Stimulated activated CD8-positive, alpha-beta memory T cell treated with anti-CD3 and anti-CD28 coated beads, Interleukin-12 subunit alpha, Interleukin-12 subunit beta, amount 100 ng/mL, for 4 hours (primary cell): Measurements from ENCODE around the gene PANK2.
"Not testable (repeated sequence)": the region's sequence is repeated elsewhere in the genome, so short reads cannot be mapped to it uniquely, and the experiment has no call there.

Experiments
- DNase-seq: peaks from one replicate; pipeline ENCODE4 v3.0.0-alpha.2; 2020; ENCODE audit warnings: low read depth

PANK2 gene

DNA sequence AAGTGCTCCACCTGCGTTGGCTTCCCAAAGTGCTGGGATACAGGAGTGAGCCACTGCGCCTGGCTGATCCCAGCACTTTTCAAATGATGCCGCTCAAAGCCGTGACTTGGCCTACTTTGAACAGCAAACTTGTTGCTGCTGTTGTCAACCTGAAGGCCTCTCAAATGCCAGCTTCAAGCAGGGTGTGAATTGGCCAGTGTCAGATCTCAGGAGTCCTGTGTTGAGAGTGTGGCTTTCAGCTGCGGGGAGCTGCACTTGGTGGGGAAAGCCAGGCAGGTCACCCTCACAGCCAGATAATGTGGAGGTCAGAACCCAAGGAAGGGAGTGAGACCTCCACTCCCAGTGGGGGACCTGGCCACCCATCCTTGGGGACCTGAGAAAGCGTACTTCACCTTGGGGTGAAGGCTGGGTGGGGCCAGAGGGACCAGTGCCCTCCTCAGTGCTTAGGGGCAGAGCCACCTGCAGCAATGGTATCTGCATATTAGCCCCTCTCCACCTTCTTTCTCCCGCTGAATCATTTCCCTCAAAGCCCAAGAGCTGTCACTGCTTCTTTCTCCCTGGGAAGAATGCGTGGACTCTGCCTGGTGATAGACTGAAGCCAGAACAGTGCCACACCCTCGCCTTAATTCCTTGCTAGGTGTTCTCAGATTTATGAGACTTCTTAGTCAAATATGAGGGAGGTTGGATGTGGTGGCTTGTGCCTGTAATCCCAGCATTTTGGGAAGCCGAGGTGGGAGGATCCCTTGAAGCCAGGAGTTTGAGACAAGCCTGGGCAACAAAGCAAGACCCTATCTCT lies 19.1 kb upstream of the PANK2 start:
- no peak for DNase-seq

- DNase-seq, result no peak
Observed at GRCh38 chr20:3871550-3872265, 17.5 kb upstream of the PANK2 start.

DNA sequence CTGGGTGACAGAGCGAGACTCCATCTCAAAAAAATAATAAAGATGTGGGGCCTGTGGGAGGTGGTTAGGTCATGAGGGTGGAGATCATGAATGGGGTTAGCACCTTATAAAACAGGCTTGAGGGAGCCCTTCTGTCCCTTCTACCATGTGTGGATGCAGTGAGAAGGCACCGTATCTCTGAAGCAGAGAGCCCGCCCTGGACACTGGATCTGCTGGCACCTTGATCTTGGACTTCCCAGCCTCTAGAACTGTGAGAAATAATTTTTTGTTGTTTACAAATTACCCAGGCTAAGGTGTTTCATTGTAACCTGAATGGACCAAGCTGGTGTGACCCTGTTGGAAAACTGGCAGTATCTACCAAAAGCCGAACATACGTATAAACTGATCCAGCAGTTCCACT lies 15.7 kb upstream of the PANK2 start:
- DNase-seq, result no peak

DNA sequence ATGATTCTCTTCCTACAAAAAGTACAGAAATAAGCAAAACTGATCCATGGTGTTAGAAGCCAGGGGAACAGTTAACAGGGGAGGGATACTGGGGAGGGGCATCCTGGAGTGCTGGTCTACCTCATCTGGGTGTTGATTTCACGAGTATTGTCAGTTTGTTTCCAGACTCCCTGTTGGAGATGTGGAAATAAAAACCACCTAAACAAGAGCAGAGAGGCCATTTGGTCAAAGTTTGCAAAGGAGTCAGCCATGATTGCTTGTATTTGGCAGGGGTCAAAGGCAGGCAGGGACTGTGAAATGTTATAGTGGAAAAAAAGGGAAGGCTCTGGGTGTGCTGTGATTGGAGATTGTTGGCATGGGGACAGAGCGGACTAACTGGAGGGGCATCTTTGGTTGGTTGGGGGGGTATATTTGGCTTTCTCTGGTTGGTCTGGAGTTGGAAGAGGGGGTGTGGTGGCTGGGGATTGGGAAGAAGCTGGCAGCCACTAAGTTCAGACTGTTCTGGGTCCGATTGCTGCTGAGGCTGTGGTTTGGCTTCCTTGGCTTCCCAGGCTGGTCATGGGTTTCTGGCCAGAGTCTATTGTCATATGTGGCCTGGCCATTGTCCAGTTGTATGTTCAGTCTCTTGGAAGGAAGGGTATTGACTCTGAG lies 14.9 kb upstream of the PANK2 start:
- DNase-seq, result no peak

- no peak for DNase-seq
Observed at GRCh38 chr20:3875378-3875974, 13.7 kb upstream of the PANK2 start.

GRCh38 chr20:3876000-3876399 lies 13.2 kb upstream of the PANK2 start:
- DNase-seq, result no peak

- no peak for DNase-seq
Observed at GRCh38 chr20:3876676-3877075, 12.5 kb upstream of the PANK2 start.

- DNase-seq, result not testable (repeated sequence)
Observed at GRCh38 chr20:3878921-3879274, 10.3 kb upstream of the PANK2 start.

DNA sequence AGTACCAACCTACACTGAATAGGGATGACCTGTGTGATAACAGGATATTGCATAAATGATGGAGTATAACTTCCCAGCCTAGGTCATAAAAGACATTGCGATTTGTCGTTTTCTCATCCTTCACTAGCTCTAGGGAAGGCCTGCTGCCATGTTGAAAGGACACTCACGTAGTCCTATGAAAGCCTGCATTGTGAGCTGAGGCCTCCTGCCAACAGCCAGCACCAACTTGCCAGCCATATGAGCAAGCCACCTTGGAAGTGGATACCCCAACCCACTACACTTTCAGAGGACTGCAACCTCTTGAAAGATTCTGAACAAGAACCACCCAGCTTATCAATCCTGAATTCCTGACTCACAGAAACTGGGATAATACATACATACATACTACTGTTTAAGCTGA lies 3.5 kb upstream of the PANK2 start:
- no peak for DNase-seq

- no peak for DNase-seq
Observed at GRCh38 chr20:3887876-3888620, 1.1 kb upstream of the PANK2 start.

DNA sequence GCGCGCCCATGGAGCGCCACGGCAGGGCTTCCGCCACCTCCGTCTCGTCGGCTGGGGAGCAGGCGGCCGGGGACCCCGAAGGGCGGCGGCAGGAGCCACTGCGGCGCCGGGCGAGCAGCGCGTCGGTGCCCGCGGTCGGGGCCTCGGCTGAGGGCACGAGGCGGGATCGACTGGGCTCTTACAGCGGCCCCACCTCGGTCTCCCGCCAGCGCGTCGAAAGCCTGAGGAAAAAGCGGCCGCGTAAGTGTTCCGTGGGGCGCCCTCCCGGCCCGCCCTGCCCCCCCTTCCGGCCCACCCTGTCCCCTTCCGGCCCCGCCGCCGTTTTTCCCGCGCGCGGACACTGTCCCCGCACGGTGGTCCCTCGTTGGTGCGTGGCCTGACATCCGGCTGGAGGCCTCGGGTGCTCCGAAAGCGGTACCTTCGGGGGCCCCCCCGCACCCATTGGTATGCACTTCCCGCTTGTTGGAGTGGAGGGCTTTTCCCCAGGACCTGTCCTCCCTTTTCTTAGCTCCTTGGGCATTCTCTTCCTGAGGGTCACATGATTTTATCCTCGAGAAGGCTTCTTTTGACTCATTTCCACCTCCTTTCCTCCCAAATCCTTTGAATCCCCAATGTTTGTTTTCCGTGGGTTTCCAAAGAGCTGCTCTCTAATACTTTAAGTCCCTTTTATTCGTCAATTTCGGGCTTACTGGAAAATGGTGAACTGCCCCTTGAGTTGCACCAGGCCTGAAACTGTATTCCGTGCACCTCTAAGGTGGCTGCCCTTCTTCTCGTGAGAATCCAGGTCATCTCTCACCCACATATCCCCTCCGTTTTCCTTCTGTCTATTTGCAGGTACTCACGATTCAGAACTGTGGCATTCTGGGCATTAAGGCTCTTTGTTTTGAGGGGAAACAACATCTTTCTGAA lies 556 bp downstream of the PANK2 start:
- no peak for DNase-seq

DNA sequence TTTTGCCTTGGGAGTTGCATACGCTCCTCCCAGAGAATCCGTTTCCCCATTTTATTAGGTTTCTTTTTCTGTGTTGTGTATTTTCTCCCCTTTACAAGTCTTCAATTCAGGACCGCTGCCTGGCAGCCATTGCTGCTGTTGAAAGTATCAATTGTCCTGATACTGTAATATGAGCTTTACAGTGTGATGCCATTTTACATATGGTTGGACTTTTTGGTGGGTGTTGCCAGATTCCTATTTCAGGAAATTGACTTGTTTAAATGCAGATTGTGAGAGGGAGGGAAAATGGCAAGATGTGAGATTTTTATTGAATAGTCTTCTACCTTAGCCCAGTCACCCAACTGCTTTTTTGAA lies 1.2 kb downstream of the PANK2 start:
- no peak for DNase-seq

- DNase-seq, result no peak
Observed at GRCh38 chr20:3890999-3891929, 2.1 kb downstream of the PANK2 start.

DNA sequence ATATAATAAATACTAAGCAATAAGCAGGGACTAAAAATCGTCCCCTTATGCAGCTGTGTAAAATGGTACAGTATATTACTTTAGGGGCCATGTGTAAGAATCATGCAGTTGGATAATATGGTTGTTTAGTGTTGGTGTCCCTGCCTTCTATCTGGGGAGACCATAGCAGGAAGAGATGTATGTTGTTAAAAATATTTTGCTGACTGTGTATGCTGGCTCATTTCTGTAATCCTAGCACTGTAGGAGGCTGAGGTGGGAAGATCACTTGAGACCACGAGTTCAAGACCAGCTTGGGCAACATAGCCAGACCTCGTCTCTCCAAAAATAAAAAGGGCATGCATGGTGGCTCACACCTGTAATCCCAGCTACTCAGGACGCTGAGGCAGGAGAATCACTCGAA lies 5.6 kb downstream of the PANK2 start:
- no peak for DNase-seq

DNA sequence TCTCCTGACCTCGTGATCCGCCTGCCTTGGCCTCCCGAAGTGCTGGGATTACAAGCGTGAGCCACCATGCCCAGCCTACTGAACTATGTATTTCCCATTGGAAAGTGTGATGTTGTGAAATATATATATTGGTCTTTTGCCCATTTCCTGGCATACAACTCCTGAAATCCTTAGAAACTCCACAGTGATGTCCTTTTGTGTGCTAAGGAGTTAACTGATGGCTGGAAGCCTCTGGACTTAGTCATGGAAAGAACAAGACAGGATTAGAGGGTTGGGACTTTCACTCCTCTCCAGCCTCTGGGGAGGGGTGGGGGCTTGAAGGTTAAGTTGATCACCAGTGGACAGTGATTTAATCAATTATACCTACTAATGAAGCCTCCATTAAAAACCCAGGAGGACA lies 7.1 kb downstream of the PANK2 start:
- DNase-seq, result no peak

DNA sequence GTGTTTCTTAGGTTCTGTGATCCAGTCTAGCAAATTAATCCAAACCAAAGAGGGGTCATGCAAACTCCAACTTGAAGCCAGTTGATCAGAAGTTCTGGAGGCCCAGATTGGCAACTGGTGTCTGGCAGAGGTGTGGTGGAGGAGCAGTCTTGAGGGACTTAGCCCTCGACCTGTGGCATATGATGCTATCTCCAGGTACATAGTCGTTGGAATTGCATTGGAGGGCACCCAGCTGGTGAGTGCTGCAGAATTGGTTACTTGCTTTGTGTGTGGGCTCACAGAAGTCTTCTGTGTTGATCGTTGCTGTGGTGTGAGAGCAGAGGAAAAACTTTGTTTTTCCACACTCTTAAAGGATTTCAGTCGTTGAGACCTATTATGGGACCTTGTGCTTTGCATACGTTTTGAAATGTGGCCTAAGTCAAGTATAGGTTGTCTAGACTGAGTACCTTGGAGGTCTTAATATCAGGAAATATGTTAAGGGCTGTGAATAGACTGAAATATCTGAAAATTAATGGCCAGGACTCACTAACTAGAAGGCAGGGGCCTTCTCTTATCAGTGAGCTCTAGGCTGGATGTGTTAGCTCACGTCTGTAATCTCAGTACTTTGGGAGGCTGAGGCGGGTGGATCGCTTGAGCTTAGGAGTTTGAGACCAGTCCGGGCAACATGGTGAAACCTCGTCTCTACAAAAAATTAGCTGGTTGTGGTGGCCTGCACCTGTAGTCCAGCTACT lies 7.8 kb downstream of the PANK2 start:
- DNase-seq, result no peak

- DNase-seq, result not testable (repeated sequence)
Observed at GRCh38 chr20:3898181-3898580, 9.0 kb downstream of the PANK2 start.

DNA sequence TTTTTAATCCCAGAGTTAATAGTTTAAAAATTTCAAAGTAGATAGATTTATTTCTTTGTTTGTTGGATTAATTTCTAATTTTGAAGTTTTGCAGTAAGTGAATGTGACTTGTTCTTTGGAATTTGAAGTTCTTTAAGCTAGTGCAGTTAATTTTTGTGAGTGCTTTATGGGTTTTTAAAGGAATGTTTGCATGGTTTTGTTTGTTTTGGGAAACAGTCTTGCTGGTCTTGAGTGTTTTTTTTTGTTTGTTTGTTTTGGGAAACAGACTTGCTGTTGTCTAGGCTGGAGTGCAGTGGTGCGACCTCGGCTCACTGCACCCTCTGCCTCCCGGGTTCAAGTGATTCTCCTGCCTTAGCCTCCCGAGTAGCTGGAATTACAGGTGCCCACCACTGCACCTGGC lies 9.5 kb downstream of the PANK2 start:
- no peak for DNase-seq

DNA sequence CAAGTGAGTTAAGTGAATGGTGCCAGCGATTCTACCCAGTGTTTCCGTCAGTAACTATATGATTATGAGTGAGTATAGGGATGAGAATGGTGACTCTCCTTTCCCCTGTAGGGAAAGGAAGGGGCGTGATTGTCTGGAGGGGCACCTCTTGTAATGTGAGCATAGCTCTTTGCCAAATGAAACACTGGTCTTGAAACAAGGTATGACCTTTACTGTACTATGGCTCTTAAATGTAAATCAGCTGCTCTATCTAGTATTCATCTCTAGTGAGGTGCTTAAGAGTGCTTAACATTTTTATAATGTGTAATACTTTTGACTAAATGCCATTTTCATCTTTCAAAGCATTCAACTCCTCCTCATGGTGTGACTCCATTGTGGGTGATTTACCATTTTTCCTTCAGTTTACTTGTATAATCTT lies 11.0 kb downstream of the PANK2 start:
- DNase-seq, result no peak
